CD4-positive, alpha-beta T cell treated with Interleukin-10 for 1 hour (primary cell): ENCODE measurements around the gene FOS.
"Not testable (repeated sequence)": the region's sequence is repeated elsewhere in the genome, so short reads cannot be mapped to it uniquely, and the experiment has no call there.

Experiments used
- DNase-seq: peaks from one replicate; pipeline ENCODE4 v3.0.0-alpha.2; 2020

FOS gene

DNA sequence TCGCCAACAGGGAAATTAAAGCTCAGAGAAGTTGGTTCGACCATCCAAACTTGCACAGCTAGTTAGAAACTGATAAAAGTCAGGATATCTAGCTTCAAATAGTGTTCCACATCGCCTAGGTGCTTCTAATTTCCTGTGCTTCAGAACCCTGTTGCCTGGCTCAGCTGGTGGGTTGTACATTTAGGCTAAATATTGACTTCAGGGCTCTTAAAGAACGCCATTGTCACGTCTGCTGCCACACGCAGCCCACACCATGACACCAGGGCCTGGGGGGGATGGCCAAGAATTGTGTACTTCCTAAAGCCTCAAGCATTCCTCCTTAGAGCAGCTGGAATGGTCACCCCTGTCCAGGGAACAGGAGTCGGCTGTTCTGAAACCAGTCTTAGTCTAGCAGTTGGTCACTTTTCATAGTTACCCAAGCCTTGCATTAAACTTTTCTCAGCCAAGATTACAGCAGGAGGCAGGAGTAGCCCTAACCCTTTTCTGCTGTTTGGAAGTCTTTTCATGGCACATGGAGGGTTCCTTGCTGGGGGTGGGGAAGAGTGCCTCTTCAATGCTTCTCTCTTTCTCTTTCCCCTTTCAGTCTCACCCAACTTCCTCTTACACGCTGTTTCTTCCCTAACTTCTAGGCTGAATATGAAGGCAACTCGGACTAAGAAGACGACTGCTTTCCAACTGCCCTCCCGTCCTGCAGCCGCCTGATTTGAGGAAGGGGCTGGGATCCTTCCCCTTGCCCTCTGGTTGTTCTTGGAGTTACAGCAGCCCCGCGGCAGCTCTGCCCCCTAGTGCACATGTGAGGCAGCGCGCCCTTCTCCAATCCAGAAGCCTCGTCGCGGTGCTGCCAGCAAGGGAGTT, 17.1 kb downstream of the FOS start:
- DNase-seq = peak; percentile 86

DNA sequence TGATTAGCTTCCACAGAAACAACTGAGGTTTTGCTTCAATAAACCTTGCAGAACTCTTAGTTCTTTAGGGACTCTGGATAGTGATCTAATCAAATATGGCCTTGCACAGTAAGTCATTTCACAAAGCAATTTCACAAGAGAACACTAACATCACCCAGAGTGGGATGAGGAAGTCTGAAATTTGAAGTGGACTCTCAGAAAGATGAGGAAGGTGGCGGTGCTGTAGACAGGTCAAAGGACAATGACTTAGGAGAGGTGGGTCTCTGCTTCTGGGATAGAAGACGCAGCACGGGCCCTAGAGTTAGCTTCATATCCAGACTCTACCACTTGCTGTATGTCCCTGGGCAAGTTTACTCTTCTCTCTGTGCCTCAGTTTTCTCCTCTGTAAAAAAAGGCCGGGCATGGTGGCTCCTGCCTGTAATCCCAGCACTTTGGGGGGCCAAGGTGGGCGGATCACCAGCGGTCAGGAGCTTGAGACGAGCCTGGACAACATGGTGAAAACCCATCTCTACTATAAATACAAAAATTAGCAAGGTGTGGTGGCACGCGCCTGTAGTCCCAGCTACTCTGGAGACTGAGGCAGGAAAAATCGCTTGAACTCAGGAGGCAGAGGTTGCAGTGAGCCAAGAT, 18.9 kb downstream of the FOS start:
- DNase-seq = no peak

DNA sequence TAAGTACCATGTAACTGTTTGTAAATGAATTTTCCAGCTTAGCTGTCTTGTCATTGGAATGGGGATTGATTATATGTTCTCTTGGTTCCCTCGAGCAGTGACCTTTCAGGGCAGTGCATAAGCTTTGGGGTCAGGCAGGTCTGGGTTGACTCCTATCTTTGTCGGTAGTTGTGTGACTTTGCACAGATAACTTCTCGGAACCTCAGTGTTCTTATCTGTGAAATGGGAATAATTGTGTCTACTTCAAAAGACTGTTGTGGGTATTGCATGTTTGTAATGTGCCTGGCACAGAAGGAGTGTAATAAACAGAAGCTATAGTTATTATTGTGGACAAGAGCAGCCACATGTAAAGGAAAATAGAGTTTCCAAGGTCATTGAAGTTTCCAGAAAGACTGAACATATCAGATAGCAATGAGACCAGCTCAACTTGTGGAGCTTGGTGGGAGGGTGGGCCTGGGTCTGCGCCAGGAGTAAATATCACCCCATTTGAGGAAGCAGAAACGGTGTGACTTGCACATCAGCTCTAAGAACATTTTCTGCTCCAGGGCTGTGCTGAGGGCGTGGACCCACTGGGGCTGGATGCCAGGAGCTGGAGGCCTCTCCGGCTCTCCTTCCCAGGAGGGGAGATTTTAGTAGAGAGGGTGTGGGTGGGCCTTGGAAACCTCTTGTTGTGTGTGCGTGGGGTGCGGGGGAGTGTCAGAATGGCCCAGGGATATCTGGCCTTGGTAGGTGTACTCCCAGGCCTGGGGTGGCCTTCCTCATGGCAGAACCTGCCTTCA, 19.7 kb downstream of the FOS start:
- DNase-seq = no peak

DNA sequence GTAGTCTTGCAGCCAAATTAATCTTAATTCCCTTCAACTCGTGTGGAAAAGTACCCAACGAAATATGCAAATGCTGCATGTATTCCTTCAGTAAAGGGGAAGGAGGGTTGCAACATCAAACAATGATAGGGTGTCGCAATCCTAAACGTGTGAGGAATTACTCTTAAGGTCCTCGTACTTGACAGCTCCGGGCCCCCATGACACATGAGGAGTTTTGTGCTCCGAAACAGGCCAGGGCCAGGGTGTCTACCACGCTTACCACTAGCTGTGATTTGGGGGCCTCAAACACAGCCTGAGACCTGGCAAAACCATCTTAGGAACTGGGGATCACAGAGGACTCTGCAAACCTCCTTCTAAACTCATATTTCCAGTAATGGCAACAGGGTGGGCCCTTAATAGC, 20.4 kb downstream of the FOS start:
- no peak for DNase-seq

DNA sequence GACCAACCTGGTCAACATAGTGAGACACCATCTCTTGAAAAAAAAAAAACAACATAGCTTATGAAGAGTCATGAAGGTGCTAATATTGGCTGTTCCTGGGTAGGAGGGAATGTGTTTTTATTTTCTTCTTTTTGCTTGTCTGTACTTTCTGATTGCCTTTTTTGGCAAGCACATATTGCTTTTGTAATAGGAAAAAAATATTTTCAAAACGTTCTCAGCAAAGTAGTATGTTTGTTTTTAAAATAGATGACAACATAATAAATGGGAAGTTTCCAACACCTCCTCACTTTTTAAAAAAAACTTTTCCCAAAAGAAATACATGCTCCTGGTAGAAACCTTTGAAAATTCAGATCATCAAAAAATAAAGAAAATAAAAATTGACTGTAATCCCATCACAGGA, 20.9 kb downstream of the FOS start:
- DNase-seq = no peak

DNA sequence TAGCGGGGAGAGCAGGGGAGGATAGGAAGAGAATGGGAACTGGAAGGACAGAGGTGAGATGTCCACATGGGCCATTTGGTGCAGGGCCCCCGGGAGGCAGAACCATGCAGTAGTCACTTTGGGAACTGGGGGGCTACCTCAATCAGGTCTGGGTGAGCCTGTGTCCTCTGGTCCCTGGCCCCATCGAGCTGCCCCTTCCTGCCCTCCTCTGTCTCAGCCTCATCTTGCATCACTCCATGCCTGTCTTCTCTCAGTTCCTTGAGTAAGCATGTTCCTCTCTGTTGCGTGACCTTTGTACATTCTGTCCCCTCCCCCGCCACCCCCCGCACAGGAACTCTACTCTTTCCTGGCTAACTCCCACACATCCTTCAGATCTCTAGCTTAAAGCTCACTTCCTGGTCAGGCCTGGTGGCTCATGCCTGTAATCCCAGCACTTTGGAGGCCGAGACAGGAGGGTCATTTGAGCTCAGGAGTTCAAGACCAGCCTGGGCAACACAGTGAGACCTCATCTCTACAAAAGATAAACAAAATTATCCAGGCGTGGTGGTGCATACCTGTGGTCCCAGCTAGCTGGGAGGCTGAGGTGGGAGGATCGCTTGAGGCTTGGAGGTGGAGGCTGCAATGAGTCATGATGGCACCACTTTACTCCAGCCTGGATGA, 23.2 kb downstream of the FOS start:
- no peak for DNase-seq

DNA sequence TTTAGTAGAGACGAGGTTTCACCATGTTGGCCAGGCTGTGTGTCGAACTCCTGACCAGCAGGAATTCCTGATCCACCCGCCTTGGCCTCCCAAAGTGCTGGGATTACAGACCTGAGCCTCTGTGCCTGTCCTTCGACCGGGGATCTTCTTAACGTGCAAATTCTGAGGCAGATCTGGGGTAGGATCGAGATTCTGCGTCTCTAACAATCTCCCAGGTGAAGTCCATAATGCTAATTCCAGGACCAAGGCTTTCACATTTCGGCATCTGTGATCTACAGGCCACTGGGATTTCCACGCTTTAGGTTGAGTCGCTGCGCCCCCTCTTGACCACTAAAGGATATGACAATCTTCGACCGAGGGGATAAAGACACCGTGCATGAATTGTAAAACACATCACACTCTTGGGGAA, 24.8 kb downstream of the FOS start:
- DNase-seq = peak; percentile 78

DNA sequence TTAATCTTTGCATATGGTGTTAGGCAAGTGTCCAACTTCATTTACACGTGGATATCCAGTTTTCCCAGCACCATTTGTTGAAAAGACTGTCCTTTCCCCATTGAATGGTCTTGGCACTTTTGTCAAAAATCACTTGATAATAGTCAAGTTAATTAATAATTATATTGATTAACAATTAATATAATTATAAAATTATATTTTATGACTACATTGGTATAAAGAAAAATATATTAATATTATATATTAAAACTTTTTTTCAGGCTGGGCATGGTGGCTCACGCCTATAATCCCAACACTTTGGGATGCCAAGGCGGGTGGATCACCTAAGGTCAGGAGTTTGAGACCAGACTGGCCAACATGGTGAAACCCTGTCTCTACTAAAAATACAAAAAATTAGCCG, 27.8 kb downstream of the FOS start:
- DNase-seq = not testable (repeated sequence)

DNA sequence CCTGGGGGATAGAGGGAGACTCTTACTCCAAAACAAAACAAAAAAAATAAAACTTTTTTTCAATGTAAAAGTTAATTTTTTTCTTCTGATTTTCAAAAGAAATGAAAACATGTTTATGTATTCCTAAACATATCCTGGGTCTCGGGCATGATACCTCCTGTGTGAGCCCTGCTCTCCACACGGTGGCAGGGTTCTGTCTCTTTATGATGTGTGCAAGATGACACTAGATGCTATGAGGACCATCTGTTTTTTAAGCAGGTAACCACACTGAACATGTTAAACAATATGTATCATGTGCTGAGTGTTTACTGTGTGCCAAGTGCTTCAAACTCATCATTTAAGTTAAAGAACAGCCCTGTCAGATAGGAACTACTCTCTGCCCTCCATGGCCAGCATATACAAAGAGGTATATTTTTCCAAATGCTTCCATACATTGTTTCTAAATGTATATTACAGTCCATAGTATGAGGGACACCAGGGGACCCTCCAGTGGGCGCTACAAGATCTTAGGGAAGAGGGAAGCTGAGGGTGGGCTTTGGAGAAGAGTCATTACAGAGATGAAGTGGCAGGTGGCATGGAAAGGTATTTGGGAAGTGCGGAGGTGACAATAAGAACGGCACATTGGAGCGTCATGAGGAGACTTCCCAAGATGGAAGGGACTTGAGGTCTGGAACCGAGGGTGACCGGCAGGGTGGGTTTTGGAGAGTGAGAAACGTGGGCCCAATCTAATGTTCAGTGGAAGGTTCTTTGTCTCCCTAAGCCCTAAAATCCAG, 28.5 kb downstream of the FOS start:
- no peak for DNase-seq

DNA sequence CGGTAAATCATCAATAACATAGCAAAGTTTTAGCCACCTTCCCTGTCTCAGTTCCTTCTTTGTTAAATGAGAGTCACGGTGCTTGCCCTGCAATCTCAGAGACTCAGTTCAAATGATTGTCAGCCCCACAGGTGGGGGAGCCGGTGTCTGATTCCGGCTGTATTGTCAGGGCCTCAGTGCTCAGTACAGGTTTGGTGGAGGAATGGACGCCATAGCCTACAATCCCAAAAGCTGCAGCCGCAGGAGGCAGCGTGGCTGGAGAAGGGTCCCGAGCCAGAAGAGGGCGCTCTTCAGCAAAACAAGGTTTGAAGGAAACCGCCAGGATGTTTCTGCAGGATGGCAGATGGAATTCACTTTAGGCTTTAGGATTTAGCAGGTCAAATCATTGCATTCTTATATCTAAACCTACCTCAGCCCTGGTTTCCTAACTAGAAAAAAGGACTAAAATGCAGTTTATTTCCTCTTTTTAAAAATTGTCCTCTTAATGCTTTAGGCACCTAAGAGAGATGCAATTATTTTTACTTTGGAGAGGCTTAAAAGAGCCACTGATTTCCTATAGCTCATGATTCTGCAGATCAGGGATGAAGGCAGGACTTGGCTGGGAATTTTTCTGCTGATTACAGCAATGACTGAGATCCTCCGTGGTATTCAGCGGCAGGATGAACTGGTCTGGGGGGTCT, 29.2 kb downstream of the FOS start:
- peak; percentile 69 for DNase-seq

DNA sequence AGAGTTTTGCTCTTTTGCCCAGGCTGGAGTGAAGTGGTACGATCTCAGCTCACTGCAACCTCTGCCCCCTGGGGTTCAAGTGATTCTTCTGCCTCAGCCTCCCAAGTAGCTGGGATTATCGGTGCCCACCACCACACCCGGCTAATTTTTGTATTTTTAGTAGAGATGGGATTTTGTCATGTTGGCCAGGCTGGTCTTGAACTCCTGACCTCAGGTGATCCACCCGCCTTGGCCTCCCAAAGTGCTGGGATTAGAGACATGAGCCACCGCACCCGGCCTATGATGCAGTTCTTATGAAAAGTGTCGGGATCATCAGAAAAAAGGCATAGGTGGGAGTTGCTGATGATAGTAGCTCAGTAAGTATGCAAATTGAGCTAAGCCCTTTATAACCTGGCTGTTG, 30.4 kb downstream of the FOS start:
- DNase-seq = not testable (repeated sequence)

DNA sequence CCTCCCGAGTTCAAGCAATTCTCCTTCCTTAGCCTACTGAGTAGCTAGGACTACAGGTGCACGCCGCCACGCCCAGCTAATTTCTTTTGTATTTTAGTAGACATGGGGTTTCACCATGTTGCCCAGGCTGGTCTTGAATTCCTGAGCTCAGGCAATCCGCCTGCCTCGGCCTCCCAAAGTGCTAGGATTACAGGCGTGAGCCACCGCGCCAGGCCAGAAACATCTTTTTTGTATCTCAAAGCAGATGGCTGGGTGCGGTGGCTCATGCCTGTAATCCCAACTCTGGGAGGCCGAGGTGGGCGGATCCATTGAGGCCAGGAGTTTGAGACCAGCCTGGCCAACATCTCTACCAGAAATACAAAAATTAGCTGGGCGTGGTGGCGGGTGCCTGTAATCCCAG, 30.9 kb downstream of the FOS start:
- not testable (repeated sequence) for DNase-seq

DNA sequence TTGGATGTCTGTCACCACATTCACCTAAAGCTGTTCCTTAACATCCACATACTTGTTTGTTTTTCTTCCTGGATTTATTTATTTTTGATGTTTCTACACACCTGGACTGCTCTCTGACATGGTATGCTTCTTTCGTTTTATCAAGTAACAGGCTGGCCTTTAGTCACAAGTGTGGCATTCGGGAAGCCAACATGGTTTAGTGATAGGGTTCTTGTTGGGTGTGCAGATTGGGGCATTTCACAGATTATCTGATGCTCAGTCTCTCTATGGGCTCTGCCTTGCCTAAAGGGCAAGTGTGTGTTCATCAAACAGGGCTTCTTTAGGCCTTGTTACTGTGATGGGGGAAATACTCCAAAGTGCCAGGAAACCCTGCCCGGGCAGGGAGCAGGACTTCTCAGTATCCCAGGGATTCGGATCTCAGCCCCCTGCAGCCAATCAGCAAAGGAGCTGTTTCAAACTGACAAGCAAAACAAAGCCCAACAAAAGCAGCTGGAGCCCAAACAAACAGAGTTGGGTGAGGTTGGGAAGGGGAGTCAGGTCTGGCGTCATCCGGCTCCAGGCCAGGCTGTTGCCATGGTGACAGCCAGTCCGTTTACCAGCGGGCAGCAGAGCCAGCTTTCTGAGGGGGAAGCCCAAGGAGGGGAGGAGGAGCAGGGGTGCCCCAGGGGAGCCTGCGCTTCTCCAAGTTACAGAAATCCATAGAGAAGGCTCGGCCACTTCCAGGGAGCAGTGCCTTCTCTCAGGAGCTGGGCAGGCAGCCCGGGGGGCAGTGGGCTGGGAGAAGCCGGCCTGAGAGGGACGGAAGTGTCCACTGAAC, 31.9 kb downstream of the FOS start:
- DNase-seq = no peak

DNA sequence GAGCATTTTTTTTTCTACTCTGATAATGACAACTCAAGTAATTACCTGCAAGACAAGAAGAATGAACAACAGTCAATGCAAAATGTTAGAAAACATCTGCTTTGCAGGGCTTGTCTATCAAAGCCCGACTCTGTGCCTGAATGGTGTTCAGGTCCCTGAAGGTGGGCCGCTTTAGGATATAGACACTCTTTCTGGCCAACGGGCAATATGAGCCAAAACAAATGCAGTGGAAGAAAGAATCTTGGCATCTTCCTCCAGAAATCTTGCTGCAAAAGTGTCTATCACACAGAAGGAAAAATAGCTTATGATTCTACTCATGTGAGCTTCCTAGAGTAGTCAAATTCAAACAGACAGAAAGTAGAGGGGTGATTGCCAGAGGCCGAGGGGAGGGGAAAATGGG, 32.7 kb downstream of the FOS start:
- DNase-seq = no peak

DNA sequence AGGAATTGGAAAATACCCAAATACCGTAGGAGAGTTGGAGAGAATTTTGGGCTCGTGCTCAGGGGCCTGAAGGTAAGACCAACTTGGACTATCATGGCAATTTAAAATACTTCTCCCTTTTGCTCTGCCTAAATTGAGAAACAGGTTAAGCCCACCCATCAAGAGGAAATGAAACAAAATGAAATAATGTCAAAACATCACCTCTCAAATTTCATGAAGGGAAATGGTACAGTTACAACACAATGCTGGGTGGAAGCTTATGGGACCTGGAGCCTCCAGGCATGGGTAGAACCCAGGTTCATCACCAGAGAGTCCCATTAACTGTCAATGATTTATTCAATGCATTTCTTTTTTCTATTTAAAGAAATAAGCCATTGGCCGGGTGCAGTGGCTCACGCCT, 33.7 kb downstream of the FOS start:
- no peak for DNase-seq

DNA sequence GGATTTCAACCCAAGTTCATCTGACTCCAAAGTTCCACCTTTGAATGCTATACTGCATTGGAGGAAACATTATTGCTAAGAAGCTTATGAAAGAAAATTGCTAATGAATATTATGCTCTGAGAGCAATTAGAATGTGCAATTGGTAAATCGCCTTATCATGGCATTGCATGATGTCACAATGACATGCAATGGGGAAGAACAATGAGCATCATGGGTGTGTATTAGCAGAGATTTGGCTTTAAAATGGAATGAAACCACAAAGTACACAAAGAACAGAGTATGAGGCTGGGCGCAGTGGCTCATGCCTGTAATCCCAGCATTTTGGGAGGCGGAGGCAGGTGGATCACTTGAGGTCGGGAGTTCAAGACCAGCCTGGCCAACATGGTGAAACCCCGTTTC, 34.7 kb downstream of the FOS start:
- no peak for DNase-seq

DNA sequence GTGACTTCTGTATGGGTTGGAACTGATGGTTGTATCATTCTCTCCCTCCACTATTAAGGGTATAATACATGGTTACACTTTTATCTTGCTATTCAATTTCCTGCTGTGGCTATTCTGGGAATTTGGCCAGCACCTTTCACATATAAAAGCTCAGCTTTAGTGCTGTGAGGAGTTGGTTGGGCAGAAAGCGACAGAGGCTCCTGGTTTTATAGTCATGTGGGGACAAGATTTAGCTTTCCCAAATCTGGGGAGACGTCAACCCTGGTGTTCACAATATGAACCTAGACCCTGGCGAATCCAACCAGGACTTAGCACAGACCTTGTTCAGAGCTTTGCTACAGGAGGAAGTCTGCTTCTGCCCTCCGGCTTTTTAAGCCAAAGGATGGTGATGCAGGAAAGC, 36.5 kb downstream of the FOS start:
- DNase-seq = no peak

DNA sequence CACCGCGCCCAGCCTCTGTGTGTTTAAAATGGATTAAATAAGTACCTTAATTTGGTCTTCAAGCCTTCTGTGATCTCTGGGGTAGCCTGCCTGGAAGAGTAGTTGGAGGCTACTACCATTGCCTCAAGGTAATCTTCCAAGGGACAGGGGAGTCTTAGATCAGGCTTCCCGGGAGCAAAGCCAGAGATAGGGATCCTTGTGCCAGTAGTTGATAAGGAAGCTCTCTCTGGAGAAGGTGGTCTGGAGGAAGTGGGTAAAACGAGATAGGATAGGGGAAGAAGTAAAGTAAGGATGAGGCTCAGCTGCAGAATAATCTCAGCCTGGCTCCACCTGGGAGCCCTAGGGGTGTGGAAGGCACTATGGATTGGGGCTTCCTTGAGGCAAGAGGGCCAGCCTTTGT, 38.5 kb downstream of the FOS start:
- no peak for DNase-seq

DNA sequence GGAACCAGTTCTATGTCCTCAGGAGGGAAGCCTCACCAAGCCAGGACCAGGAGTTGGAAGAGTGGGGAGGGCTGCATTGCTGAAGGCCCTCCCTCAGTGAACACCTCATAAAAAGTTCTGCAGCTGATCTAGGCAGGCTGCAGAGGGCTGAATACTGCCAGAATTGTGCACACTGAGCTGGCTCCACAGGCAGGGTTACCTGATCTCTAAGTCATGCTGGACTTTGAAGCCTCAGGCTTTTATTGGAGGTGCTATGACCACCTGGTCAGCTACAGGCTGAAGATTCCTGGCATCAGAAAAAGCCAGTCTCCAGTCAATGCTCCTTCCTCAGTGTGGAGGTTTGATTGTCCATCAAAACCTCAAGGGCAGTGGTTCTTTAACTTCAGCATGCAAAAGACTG, 39.7 kb downstream of the FOS start:
- no peak for DNase-seq

DNA sequence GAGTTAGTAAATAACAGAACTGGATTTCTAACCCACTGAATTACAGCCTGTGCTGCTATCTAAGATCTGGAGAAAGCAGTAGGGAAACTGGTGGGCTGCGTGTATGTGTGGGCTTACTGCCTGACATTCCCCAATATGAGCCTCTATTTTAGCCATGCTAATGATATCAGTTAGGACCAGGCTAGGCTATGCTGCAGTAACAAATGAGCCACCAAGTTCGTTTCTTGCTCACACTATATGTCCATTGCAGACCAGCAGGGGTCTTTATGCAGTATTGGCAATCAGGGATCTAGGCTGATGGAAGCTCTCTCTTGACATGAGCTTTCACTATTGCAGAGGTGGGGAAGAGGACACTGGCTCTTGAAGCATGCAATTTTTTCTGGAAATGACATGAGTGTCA, 40.4 kb downstream of the FOS start:
- no peak for DNase-seq

DNA sequence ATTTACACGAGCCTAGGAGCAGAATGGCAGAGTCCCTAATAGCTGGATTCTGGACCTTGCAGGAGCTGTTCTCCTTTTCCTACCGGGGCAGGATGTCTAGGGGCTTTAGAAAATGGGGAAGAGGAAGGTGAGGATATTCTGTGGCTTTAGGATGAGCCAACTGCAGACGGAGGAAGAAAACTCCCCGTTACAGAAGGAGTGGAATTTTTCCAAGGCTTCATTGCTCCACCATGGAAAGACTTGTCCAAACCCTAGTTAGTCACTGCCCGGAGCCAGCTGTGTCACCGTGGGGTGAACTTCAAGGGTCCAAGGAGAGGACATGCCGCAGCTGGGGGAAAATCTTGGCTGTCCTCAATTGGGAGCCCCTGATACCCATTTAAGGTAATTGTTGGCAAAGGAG, 41.6 kb downstream of the FOS start:
- DNase-seq = no peak
